ENCODE measurements around the gene CFAP46.

DNA sequence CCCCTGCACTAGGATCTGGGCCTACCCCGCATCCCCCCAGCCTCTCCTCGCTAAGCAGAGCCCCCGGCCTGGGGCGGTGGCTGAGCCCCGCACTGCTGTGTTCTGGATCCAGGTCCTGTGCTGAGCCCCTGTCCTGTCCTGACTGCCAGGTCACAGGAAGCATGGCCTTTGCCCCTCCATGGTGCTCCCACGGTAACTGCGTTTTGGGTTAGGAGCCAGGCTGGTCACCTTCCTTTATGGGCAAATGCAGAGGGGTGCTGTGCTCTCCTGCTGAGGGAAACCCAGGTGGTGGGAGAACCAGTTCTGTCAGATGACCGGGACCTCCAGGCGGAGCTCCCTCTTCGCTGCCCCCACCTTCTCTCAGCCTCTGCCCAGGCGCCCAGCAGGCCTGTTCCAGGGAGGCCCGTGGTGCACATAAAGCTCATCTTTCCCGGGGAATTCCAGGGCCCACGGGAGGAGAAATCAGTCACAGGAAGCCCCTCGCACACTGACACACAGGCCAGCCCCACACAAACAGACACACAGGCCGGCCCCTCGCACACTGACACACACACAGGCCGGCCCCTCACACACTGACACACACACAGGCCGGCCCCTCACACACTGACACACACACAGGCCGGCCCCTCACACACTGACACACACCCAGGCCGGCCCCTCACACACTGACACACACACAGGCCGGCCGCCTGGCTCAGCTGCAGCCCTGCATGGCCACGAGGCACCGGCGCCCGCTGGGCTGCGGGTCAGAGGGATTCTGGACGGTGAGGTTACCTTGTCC is 75.6 kb downstream of the CFAP46 start:
- TF ChIP-seq, protein P1, sequence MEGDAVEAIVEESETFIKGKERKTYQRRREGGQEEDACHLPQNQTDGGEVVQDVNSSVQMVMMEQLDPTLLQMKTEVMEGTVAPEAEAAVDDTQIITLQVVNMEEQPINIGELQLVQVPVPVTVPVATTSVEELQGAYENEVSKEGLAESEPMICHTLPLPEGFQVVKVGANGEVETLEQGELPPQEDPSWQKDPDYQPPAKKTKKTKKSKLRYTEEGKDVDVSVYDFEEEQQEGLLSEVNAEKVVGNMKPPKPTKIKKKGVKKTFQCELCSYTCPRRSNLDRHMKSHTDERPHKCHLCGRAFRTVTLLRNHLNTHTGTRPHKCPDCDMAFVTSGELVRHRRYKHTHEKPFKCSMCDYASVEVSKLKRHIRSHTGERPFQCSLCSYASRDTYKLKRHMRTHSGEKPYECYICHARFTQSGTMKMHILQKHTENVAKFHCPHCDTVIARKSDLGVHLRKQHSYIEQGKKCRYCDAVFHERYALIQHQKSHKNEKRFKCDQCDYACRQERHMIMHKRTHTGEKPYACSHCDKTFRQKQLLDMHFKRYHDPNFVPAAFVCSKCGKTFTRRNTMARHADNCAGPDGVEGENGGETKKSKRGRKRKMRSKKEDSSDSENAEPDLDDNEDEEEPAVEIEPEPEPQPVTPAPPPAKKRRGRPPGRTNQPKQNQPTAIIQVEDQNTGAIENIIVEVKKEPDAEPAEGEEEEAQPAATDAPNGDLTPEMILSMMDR (IDR thresholded peaks at IDR 0.05; ENCODE audit: insufficient read depth, low read depth, low read length) = no peak
- TF ChIP-seq EZH2 (IDR thresholded peaks at IDR 0.05; ENCODE audit: insufficient read depth, low read length) = no peak

Data from astrocyte (in vitro differentiated cells and primary cell).